ENCODE data around the gene TRAK2.
"Not testable (repeated sequence)": the region's sequence is repeated elsewhere in the genome, so short reads cannot be mapped to it uniquely, and the experiment has no call there.

DNA sequence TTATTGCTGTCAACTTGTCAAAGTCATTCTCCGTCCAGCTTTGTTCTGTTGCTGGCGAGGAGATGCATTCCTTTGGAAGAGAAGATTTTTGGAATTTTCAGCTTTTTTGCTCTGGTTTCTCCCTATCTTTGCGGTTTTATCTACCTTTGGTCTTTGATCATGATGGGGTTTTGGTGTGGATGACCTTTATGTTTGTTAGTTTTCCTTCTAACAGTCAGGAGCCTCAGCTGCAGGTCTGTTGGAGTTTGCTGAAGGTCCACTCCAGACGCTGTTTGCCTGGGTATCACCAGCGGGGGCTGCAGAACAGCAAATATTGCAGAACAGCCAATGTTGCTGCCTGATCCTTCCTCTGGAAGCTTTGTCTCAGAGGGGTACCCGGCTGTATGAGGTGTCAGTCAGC lies 21.4 kb downstream of the TRAK2 start:
- TF ChIP-seq CTCF, POLR2A (IDR thresholded peaks at IDR 0.05): not testable (repeated sequence)
